ENCODE results near the gene EPHB2.

Gene EPHB2

GRCh38 chr1:22751124-22751531 is 40.5 kb downstream of the EPHB2 start:
- DNase-seq (ENCODE audit: low read depth): no peak

GRCh38 chr1:22752339-22752738 is 41.7 kb downstream of the EPHB2 start:
- no peak for DNase-seq (ENCODE audit: low read depth)

- no peak for DNase-seq (ENCODE audit: low read depth)
These were observed 42.9 kb downstream of the EPHB2 start for GRCh38 chr1:22753481-22753971.

GRCh38 chr1:22754106-22754768 is 43.6 kb downstream of the EPHB2 start:
- no peak for DNase-seq (ENCODE audit: low read depth)

- no peak for DNase-seq (ENCODE audit: low read depth)
These were observed 44.2 kb downstream of the EPHB2 start for GRCh38 chr1:22754824-22755223.

- DNase-seq (ENCODE audit: low read depth): no peak
These were observed 45.0 kb downstream of the EPHB2 start for GRCh38 chr1:22755641-22756040.

- DNase-seq (ENCODE audit: low read depth): no peak
These were observed 45.6 kb downstream of the EPHB2 start for GRCh38 chr1:22756125-22756735.

GRCh38 chr1:22760455-22760854 is 49.8 kb downstream of the EPHB2 start:
- no peak for DNase-seq (ENCODE audit: low read depth)

- no peak for DNase-seq (ENCODE audit: low read depth)
These were observed 50.5 kb downstream of the EPHB2 start for GRCh38 chr1:22761101-22761500.

GRCh38 chr1:22761821-22762220 is 51.2 kb downstream of the EPHB2 start:
- no peak for DNase-seq (ENCODE audit: low read depth)

- DNase-seq (ENCODE audit: low read depth): no peak
These were observed 53.0 kb downstream of the EPHB2 start for GRCh38 chr1:22763487-22764200.

- no peak for DNase-seq (ENCODE audit: low read depth)
These were observed 57.2 kb downstream of the EPHB2 start for GRCh38 chr1:22767852-22768251.

GRCh38 chr1:22769932-22770331 is 59.3 kb downstream of the EPHB2 start:
- no peak for DNase-seq (ENCODE audit: low read depth)

GRCh38 chr1:22772014-22772413 is 61.4 kb downstream of the EPHB2 start:
- DNase-seq (ENCODE audit: low read depth): no peak

GRCh38 chr1:22773981-22774832 is 63.6 kb downstream of the EPHB2 start:
- DNase-seq (ENCODE audit: low read depth): no peak

- DNase-seq (ENCODE audit: low read depth): no peak
These were observed 64.2 kb downstream of the EPHB2 start for GRCh38 chr1:22774833-22775182.

GRCh38 chr1:22775478-22775877 is 64.8 kb downstream of the EPHB2 start:
- no peak for DNase-seq (ENCODE audit: low read depth)

GRCh38 chr1:22776035-22776613 is 65.5 kb downstream of the EPHB2 start:
- no peak for DNase-seq (ENCODE audit: low read depth)

GRCh38 chr1:22777388-22778057 is 66.9 kb downstream of the EPHB2 start:
- DNase-seq (ENCODE audit: low read depth): no peak

GRCh38 chr1:22778408-22778807 is 67.8 kb downstream of the EPHB2 start:
- DNase-seq (ENCODE audit: low read depth): no peak

GRCh38 chr1:22778862-22779520 is 68.4 kb downstream of the EPHB2 start:
- no peak for DNase-seq (ENCODE audit: low read depth)
